HG03460 (cell line): Measurements from ENCODE around the gene KCTD21.

Experiments used
- ATAC-seq: cut with Tn5 transposase; IDR thresholded peaks from one replicate; pipeline ENCODE4 v1.9.1; 2021; ENCODE audit not compliant: unreplicated experiment

Gene KCTD21

GRCh38 chr11:78147807-78148206, 40.6 kb downstream of the KCTD21 start:
- no peak for ATAC-seq

GRCh38 chr11:78145511-78146025, 42.9 kb downstream of the KCTD21 start:
- no peak for ATAC-seq

- no peak for ATAC-seq
Measured at GRCh38 chr11:78140392-78141077, 47.9 kb downstream of the KCTD21 start.

- ATAC-seq = peak; percentile 93
Measured at GRCh38 chr11:78139422-78140391, 48.7 kb downstream of the KCTD21 start, which contains the start of gene ALG8. ALG8 (minus strand) TSS chr11:78139626; CDS start chr11:78139588, 38 bp downstream.

- peak; percentile 19 for ATAC-seq
Measured at GRCh38 chr11:78138694-78139421, 49.6 kb downstream of the KCTD21 start.

- ATAC-seq = no peak
Measured at GRCh38 chr11:78138291-78138690, 50.1 kb downstream of the KCTD21 start.

- no peak for ATAC-seq
Measured at GRCh38 chr11:78132475-78132874, 56.0 kb downstream of the KCTD21 start.

GRCh38 chr11:78131956-78132355, 56.5 kb downstream of the KCTD21 start:
- no peak for ATAC-seq

- ATAC-seq = no peak
Measured at GRCh38 chr11:78127403-78127802, 61.0 kb downstream of the KCTD21 start.
